ENCODE data around the gene PYY. TPM values are rescaled to one million over a fixed set of nuclear protein-coding genes. Genes with fewer than 3 reads are reported as not detected.

PYY gene
- not detected in 2 replicates for total RNA-seq

DNA sequence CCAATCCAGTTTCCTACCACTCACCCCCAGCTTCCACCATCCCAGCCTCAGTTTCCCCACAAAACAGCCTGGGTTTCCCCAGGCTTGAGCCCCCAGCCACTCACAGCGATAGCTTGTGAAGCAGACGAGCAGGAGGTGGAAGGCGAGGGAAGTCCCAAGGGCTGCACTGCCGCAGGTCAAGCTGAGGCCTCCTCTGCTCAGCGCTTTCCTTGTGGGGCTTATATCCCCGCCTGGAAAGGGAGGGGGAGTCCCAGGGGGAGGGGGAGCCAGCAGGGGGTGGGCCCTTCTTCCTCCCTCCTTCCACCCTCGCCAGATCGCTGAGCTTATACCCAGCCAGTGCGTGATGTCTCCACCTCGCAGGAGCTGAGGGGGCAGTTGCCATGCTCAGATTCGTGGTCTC, at the start of gene PYY:
TSS of gene PYY (minus strand) at position 195 of the 400 bp plus-strand sequence. CDS start 457 bp downstream, outside the sequence.
- H3K4me3 ChIP-seq (ENCODE audit: low read depth, low read length) = no peak within 1 kb of the TSS
- TF ChIP-seq, protein P1, sequence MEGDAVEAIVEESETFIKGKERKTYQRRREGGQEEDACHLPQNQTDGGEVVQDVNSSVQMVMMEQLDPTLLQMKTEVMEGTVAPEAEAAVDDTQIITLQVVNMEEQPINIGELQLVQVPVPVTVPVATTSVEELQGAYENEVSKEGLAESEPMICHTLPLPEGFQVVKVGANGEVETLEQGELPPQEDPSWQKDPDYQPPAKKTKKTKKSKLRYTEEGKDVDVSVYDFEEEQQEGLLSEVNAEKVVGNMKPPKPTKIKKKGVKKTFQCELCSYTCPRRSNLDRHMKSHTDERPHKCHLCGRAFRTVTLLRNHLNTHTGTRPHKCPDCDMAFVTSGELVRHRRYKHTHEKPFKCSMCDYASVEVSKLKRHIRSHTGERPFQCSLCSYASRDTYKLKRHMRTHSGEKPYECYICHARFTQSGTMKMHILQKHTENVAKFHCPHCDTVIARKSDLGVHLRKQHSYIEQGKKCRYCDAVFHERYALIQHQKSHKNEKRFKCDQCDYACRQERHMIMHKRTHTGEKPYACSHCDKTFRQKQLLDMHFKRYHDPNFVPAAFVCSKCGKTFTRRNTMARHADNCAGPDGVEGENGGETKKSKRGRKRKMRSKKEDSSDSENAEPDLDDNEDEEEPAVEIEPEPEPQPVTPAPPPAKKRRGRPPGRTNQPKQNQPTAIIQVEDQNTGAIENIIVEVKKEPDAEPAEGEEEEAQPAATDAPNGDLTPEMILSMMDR (conservative IDR thresholded peaks at IDR 0.05; ENCODE audit: low read depth, low read length) = no peak
- DNase-seq (ENCODE audit: low read depth) = no peak

DNA sequence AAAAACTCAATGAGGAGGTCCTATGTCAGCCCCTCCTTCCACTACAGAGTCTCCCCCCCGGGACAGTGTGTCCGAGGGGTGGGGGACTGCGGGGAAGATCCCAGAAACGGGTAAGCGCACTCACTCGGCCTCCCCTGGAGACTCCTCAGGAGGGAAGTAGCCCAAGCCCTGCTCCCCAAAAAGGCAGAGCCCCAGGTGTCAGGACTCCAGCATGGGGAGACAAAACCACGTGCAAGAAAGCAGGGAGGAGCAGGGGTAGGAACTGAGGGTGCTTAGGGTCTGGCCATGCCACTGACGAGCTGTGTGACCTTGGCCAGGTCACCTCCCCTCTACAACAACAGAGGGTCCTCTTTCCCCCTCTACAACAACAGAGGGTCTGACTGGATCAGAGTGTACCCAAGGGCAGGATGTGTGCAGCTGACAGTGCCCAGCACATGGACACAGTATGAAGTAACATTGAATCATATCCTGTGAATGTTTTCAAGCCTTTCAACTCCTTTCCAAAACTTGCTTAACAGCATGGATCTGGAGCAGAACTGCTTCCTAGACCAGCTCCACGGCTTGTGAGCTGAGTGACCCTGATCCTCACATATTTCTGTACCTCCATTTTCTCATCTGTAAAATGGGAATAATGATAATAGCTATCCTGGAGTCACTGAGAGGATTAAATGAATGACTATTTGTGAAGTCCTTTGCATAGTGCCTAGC, 48.6 kb upstream of the PYY start:
- DNase-seq (ENCODE audit: low read depth) = peak; percentile 47
- H3K4me3 ChIP-seq (ENCODE audit: low read depth, low read length) = no peak overlapping the region
- TF ChIP-seq, protein P1 (conservative IDR thresholded peaks at IDR 0.05; ENCODE audit: low read depth, low read length) = no peak

DNA sequence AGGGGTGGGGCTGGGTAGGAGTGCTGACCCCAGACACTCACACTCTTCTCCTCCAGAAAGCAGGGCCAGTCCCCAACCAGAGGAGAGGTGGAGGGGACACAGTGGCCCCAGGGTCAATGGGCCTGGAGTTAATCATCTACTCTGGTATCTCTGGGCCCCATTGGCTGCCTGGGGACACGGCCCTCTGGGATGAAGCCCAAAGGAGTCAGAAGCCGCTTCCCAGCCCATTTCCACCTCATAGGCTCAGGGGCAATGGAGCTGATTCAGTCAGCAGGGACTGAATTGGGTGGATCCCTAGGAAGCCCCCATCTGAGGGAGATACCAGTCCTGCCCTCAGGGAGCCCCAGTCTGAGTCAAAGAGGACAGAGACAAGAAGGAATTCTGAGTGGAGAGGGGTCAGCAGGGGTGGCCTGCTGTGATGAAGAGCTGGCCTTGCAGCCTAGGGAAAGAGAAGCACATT, 47.8 kb upstream of the PYY start:
- TF ChIP-seq, protein P1 (conservative IDR thresholded peaks at IDR 0.05; ENCODE audit: low read depth, low read length) = no peak
- no peak for DNase-seq (ENCODE audit: low read depth)
- H3K4me3 ChIP-seq (ENCODE audit: low read depth, low read length) = no peak overlapping the region

DNA sequence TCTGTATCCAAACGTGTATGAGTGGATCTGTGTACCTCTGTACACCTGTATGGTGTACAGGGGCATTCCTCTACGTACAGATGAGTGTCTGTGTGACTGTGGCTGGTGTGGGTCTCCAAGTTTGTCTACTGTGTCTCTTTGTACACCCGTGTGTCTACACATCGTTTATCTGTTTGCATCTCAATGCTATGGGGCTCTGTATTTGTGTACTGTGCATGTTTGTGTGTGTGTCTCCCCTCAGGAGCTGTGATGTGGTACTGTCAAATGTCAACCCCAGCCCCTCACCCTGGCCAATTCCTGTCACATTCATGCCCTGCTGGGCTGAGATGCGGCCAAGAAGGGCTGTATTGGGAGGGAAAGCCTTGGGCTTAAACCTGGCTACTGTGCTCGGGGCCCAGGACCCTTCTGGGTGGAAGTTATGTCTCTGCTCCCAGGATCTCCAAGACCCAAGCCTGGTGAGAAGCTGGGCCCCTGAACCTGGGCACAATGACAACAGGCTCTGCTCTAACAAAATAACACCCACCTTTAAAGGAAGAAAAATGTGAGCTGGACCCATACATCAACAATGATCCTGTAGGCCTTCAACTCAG, 47.2 kb upstream of the PYY start:
- TF ChIP-seq, protein P1 (conservative IDR thresholded peaks at IDR 0.05; ENCODE audit: low read depth, low read length) = no peak
- no peak overlapping the region for H3K4me3 ChIP-seq (ENCODE audit: low read depth, low read length)
- DNase-seq (ENCODE audit: low read depth) = no peak

DNA sequence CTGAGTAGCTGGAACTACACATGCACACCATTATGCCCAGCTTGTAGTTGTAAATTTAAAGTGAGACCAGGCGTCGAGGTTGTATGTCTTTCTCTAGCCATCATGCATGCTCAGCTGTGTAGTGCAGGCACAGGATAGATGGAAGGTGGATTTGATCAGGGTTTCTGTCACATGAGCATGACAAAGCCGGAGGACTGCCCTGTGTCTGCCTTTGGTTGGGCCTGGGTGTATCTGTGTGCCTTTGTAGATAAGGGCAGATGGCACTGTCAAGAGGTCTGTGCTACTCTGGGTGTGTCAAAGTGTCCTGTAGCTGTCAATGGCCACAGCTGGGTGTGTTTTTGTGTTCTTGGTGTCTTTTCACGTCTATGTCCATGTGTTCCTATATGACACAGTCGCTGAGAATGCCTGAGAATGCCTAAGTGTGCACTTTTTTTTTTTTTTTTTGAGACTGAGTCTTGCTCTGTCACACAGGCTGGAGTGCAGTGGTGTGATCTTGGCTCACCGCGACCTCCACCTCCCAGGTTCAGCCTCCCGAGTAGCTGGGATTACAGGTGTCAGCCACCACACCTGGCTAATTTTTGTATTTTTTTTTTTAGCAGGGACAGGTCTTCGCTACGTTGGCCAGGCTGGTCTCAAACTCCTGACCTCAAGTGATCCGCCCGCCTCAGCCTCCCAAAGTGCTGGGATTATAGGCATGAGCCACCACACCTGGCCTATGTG, 46.6 kb upstream of the PYY start:
- H3K4me3 ChIP-seq (ENCODE audit: low read depth, low read length) = no peak overlapping the region
- TF ChIP-seq, protein P1 (conservative IDR thresholded peaks at IDR 0.05; ENCODE audit: low read depth, low read length) = no peak
- no peak for DNase-seq (ENCODE audit: low read depth)

DNA sequence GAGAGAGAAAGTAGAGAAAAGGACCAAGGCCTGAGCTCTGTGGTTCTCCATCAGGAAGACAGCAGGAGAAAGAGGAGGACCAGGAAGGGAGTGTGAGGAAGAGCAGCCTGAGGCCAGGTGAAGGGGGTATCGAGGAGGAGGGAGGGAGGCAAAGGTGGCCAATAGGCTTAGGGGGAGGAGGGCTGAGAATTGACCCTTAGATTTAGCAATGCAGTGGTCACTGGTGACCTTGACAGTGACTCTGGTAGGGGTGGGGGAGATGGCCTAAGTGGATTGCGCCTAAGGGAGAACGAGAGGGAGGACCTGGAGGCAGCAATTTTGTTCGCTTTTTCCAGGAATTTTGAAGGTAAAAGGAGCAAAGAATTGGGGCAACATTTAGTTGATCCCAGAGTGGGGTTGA, 45.3 kb upstream of the PYY start:
- TF ChIP-seq, protein P1 (conservative IDR thresholded peaks at IDR 0.05; ENCODE audit: low read depth, low read length) = no peak
- no peak for DNase-seq (ENCODE audit: low read depth)
- no peak overlapping the region for H3K4me3 ChIP-seq (ENCODE audit: low read depth, low read length)
